Calu3 (cell line): ENCODE measurements around the gene TMEM184B. TPM values are rescaled to one million over a fixed set of nuclear protein-coding genes. Genes with fewer than 3 reads are reported as not detected.
A peak's percentile ranks its signal among the peaks of the same experiment; 100 is the strongest.

Source experiments
- BruUV-seq: library from RNA; stranded (reverse); fragments of 400-500 nt; replicated peaks from 2 replicates; lab custom pipeline; 2021; lab: Mats Ljungman, UMichigan
- CTCF ChIA-PET: fragments of 300-600 bp; sonication (Branson Sonifier 250); formaldehyde crosslinking; loops from one replicate; lab custom pipeline; 2022; ENCODE audit warnings: antibody characterized with exemption; lab: Charles Lee
- DNase-seq: peaks from one replicate; pipeline ENCODE4 v3.0.0; 2022
- H3K27ac Mint-ChIP-seq: one replicate; pipeline ENCODE4 v1.8.0; 2022; ENCODE audit warnings: mixed read lengths; ENCODE audit not compliant: unreplicated experiment
- H3K27me3 Mint-ChIP-seq: one replicate; pipeline ENCODE4 v1.8.0; 2022; ENCODE audit warnings: mixed read lengths; ENCODE audit not compliant: unreplicated experiment
- H3K36me3 Mint-ChIP-seq: one replicate; pipeline ENCODE4 v1.8.0; 2022; ENCODE audit warnings: mild to moderate bottlenecking, moderate library complexity, mixed read lengths; ENCODE audit not compliant: insufficient read depth, unreplicated experiment
- H3K4me1 Mint-ChIP-seq: one replicate; pipeline ENCODE4 v1.8.0; 2022; ENCODE audit warnings: mild to moderate bottlenecking, low read depth, mixed read lengths; ENCODE audit not compliant: unreplicated experiment
- H3K4me3 Mint-ChIP-seq: one replicate; pipeline ENCODE4 v1.8.0; 2022; ENCODE audit warnings: mild to moderate bottlenecking, low read depth, moderate library complexity, mixed read lengths; ENCODE audit not compliant: unreplicated experiment
- H3K9me3 Mint-ChIP-seq: one replicate; pipeline ENCODE4 v1.8.0; 2022; ENCODE audit warnings: low read depth, mixed read lengths; ENCODE audit not compliant: unreplicated experiment
- CTCF ChIP-seq: fragments of 200-600 bp; IDR thresholded peaks from one replicate; pipeline ENCODE4 v1.8.0; 2022; ENCODE audit warnings: antibody characterized with exemption; ENCODE audit not compliant: unreplicated experiment
- intact Hi-C: fragments of 100-400 bp; cut with micrococcal nuclease; formaldehyde crosslinking; loops from one replicate; pipeline ENCODE4 v1.10.0; 2022; ENCODE audit not compliant: unreplicated experiment
- total RNA-seq: library from RNA; stranded (reverse); gene quantifications from 2 replicates; pipeline ENCODE4 v1.2.3, GENCODE V29; 2022

The TMEM184B gene
- total RNA-seq, 1 experiment from 2014 or later, result 114 TPM

- DNase-seq, result no peak
- BruUV-seq, result no TSS peak
- H3K27me3 Mint-ChIP-seq, result no peaks in the 10 kb centered on the region
- intact Hi-C loops, result loop anchor here (10.0 kb wide), 1 partner anchor 259 kb away; the partner anchor contains the start of gene PICK1
- CTCF ChIA-PET, result interaction anchor here (0.6 kb wide), 1 partner anchor 85 kb away, joined by 4 read pairs; no protein-coding TSS in a partner anchor
- H3K9me3 Mint-ChIP-seq, result no peaks in the 10 kb centered on the region
- no peak for TF ChIP-seq CTCF
- no peak overlapping the region for H3K27ac Mint-ChIP-seq
- H3K36me3 Mint-ChIP-seq, result peaks cover 87% of the 10 kb centered on the region
- H3K4me3 Mint-ChIP-seq, result peak overlapping the region; percentile 91
- peaks cover 58% of the 10 kb centered on the region for H3K4me1 Mint-ChIP-seq
These were observed 40.7 kb upstream of the TMEM184B start for GRCh38 chr22:38313384-38313955.

GRCh38 chr22:38312261-38312800, 39.5 kb upstream of the TMEM184B start:
- BruUV-seq, result no TSS peak
- TF ChIP-seq CTCF, result no peak
- H3K36me3 Mint-ChIP-seq, result peaks cover 80% of the 10 kb centered on the region
- peaks cover 58% of the 10 kb centered on the region for H3K4me1 Mint-ChIP-seq
- H3K27ac Mint-ChIP-seq, result no peak overlapping the region
- no peaks in the 10 kb centered on the region for H3K27me3 Mint-ChIP-seq
- H3K4me3 Mint-ChIP-seq, result no peak overlapping the region
- CTCF ChIA-PET, result interaction anchor here (0.6 kb wide), 1 partner anchor 870 kb away, joined by 3 read pairs; no protein-coding TSS in a partner anchor
- intact Hi-C loops, result loop anchor here (10.0 kb wide), 1 partner anchor 258 kb away; the partner anchor contains the start of gene PICK1
- no peak for DNase-seq
- no peaks in the 10 kb centered on the region for H3K9me3 Mint-ChIP-seq

- Mint-ChIP-seq H3K36me3 (peaks cover 73% of the 10 kb centered on the region), H3K27ac (no peak overlapping the region), H3K9me3 (no peaks in the 10 kb centered on the region), H3K27me3 (no peaks in the 10 kb centered on the region), H3K4me1 (peaks cover 58% of the 10 kb centered on the region), H3K4me3 (no peak overlapping the region)
- BruUV-seq, result no TSS peak
- CTCF ChIA-PET, result no interaction called here
- no peak for TF ChIP-seq CTCF
- DNase-seq, result no peak
- intact Hi-C loops, result loop anchor here (10.0 kb wide), 1 partner anchor 256 kb away; the partner anchor contains the start of gene PICK1
These were observed 38.5 kb upstream of the TMEM184B start for GRCh38 chr22:38311323-38311620.

- CTCF ChIA-PET, result no interaction called here
- no peak for DNase-seq
- BruUV-seq, result no TSS peak
- Mint-ChIP-seq H3K4me1 (peaks cover 63% of the 10 kb centered on the region), H3K27me3 (no peaks in the 10 kb centered on the region), H3K9me3 (no peaks in the 10 kb centered on the region), H3K4me3 (no peak overlapping the region), H3K27ac (no peak overlapping the region), H3K36me3 (peaks cover 68% of the 10 kb centered on the region)
- intact Hi-C loops, result loop anchor here (10.0 kb wide), 1 partner anchor 256 kb away; the partner anchor contains the start of gene PICK1
- no peak for TF ChIP-seq CTCF
These were observed 37.9 kb upstream of the TMEM184B start for GRCh38 chr22:38310518-38311322.
